Activated T-cell treated with anti-CD3 and anti-CD28 coated beads, Interleukin-2, amount 50 U/mL, for 48 hours (primary cell): ENCODE measurements around the gene KCTD10.

Experiments used
- DNase-seq, 2 experiments: peaks; one replicate each; pipeline ENCODE4 v3.0.0-alpha.2; 2020

The KCTD10 gene, protein sequence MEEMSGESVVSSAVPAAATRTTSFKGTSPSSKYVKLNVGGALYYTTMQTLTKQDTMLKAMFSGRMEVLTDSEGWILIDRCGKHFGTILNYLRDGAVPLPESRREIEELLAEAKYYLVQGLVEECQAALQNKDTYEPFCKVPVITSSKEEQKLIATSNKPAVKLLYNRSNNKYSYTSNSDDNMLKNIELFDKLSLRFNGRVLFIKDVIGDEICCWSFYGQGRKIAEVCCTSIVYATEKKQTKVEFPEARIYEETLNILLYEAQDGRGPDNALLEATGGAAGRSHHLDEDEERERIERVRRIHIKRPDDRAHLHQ

DNA sequence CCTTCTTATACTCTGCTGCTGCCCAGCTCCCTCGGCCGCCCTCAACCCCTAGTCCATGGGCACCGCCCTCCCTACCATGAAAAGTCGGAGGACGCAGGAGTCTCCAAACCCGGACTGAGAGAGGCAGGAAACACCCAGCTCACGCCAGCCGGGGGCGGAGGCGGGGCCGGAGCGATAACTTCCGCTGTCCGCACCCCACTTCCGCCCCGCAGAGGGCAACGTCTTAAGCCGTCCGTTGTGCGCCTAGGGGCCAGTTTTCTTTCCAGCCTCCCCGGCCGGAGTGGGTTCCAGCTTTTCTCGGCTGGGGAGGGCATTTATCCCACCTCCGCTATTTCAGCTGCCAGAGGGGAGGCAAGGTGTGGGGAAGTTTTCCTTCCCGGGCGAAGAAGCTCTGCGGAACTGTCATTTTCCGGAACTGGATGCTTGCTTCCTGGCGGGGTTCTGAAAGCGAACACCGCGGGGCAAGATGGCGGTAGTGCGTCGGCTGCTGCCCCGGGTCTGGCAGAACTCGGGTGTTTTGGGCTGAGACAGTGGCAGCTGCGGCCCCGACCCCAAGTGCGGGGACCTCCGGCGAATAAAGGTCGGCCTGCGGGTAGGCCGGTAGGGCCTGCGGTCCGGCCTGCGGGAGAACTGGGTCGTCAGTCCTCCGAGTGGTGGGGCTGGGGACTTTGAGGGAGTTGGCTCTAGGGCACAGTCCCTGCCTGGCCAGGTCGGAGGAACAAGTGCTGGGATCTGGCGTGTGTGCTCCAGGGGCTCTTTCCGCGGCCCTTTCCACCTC, at the start of gene KCTD10, which contains the start of gene UBE3B:
Gene KCTD10, minus strand, starts transcription at position 116 of the 778 bp plus-strand sequence. Its CDS starts 38 bp downstream, at position 78.
Gene UBE3B, plus strand, starts transcription at position 450 of the 778 bp plus-strand sequence. CDS start 5,918 bp downstream, outside the sequence.
- peak; percentile 91 to 92 for DNase-seq

DNA sequence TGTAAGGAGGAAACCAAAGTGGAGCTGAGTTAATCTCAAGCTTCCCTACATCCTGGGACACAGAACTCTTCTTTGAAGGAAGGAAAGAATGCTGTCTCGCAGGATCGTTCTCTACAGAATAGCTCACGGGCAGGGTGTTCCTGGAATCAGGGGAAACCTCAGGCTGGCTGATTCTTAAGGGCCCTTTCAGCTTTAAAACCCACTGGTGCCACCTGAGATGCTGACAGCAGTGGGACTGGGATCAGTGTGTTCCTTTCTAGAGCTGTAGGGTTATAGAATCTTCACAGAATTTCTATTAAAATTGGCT, 48.1 kb upstream of the KCTD10 start:
- no peak for DNase-seq

DNA sequence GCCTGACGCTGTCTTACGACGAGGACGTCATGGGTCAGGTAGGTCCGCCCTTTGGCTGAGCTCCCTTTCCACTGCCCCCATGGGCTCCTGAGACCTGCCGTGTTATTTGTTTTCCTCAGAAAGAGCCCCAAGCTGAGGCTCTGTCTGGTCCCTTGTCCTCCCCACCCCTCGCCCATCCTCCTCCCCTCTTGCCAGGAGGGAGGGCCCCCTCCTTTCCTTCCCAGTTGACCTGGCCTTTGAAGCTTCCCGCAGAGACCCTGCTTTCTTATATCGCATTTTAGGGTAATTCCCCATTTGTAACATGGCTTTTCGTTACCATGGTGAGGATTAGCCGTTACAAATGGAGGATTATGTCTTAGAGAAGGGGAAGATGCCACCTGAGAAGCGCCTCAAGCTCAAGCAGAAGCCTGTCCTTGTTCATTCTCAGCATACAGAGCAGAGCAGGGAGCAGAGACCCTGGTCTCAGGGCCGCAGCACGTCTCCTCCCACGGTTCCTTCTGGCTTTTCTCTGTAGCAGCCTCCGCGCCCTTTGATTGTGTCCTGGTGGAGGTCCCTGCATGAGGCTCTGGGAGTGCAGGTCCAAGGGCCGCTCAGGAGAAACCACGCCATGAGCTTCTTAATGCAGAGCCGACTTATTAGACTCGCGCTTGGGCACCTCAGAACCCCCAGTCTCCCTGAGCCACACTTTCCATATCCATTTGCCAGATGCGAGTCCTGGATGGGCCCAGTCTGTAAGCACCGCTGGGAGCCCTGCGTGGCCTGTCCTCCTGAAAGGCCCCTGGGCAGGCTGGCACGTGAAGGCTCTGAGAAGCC, 47.6 kb upstream of the KCTD10 start:
- no peak for DNase-seq

DNA sequence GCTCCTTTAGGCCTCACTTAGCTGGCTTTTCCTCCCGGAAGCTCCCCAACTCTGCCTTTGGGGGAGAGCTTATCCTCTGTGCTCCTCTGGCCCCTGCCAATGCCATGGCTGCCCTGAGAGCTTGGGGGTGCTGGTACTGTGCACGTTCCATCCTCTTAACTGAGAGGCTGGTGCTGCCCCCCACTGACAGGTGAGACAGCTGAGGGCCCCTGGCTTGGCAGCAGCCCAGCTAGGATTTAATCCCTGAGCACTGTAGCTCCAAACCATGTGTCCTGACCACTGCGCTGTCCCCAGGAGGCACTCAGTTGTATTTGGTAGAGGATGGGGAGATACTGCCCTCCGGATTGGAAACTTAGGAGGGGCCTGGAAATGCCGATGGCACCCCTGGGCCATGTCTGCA, 46.4 kb upstream of the KCTD10 start:
- DNase-seq, result no peak

DNA sequence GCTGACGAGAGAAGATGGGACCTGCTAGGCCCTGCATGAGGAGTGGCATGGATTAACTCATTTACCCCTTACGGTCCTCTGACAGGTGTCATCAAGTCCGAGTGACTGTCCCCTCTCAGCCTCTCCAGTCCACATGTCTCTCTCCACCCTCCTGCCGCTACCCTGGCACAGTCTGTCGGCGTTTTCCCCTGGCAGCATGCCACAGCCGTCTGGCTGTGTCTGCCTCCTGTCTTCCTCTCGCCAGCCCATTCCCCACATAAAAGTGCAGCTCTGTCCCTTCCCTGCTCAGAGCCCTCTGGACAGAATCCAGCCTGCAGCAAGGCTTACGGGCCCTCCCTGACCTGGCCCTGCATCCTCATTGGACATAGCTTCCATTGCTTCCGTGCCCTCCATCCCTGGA, 46.0 kb upstream of the KCTD10 start:
- no peak for DNase-seq

DNA sequence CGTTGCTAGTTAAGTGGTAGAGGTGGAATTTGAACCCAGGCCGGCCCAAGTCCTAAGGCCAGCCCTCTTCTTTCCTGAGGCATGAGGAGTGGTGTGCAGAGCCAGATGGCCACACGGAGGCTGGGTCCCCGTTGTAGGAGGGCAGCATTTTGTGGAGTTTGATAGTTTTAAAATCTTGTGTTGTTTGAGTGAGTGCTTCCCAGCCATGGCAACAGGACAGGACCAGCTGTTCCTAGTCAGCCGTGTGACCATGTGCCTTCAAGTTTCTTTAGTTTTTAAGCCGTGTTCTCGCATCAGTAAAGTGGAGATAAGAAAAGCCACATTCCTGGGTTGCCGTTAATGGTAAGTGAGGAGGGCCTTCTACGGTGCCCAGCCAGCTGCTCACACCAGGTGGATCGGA, 44.7 kb upstream of the KCTD10 start:
- no peak for DNase-seq

DNA sequence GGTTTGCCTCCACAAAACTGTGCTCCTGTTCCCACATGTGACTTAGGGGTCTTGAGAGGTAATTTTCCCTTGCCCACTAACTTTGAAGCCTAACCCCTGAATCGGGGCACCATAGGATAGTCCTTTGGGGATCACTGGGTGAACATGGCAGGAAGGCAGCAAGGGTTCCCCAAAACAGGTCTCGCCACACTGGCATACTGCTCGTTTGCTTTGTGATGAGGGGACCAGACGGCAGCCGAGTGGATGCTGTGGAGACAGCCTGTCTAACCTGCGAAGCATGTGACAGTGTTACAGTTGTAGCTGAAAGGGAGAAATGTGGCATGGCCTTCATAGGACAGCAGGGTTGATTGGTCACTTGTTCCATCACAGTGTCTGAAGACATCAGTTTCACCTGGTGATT, 42.7 kb upstream of the KCTD10 start:
- no peak for DNase-seq

DNA sequence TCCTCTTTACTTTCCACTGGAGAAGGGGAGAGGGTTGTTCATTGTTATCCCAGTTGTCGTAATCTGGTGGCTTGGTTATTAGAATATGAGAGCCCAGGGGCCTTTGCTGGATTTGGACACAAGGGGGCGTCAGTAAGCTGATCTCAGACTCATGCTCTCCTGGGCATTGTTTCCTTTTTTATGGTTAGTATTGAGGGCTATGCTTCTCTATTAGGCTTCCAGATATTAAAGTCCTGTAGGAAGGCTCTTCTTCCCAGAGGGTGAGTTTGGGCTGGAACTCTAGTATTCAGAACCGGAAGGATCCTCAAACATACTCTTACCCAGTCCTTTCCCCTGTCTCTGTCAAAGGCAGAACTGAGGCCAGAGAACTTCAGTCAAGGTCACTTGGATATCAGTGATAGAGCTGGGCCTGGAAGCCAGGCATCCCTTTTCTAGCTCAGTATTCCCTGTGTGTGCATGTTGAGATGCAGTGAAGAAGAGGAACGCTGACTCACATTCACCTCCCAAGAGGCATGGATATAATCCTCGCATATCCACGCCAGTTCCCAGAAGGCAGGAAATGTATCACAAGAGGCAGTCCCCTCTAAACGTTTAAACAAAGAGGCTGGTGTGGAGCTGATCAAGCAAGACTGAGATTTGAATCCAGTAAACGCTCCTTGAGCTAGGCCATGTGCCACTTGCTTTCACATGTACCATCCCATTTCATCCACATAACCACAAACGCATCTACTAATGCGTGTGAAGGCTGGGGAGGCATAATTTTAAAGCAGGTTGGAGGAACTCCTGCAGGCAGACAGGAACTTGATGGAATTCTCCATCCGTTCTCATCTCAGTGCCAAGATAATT, 41.9 kb upstream of the KCTD10 start:
- DNase-seq, result peak; percentile 62 to 63

DNA sequence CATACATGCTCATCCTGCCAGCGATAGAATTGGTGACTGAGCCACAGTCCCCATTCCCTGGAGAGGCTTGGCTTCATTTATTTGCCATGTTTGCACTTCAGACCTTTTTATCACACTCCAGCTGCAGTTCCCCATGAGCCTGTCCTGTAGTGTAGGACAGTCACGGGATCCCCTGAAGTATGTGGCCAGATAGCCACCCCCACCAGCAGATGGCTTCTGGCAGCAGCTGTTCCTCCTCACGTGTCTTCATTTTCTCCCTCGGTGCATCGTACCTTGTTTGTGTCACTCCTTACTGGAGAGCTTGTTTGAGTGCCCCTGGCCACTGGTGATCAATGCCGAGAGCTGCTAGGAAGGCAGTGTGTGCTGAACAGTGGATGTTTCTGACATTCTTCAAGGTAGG, 40.5 kb upstream of the KCTD10 start:
- no peak for DNase-seq

DNA sequence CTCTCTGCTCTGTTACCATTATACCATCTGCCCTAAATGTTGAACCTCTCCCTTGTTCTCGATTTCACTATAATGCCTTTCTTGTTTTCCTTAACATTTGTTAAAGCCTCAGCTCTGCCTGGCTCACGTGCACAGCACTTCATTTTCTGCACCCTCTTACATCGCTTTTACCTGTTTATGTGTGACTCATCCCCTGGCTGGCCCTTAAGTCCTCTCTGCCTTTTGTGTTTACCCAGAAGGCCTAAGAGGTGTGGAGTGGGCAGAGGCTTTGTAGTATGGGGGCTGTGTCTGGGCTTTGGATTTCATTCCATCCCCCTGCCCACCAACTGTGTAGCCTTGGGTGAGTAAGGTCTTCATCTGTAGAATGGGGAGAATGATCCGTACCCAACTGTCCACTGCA, 36.9 kb upstream of the KCTD10 start:
- DNase-seq, result no peak

DNA sequence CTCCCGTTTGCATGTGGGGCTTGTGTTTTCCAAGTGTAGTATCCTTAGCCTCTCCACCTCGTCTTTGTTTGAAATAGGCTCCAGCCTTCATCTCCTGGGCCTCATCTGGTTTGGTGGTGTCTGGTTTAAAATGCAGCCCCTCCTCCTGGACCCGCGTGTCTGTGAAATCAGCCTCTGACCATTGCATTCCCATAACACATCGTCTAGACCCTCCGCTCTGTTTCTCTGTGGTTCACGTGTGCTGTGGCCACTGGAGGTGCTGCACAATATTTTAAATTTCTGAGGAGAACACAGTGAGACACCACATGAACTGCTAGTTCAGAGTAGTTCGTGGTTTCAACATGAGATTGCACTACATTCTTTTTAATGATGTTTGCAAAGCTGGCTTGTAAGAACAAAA, 36.0 kb upstream of the KCTD10 start:
- DNase-seq, result no peak

DNA sequence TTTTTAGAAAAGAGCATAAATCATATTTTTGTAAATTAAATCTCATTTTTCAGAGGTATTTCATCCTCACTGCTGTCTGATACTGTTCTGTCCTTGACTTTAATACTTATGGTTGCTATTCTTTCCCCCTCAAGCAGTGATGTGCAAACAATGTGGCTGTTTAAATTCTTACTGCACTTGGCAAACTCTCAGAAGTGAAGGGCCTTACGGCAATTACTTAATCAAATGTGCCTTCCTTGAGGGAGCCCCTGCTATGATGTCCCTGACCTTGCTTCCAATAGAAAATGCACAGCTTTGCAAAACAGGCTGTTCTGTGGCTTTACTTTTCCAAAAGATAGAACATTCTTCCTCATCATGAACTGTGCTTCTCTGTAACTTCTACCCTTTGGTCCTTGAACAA, 35.5 kb upstream of the KCTD10 start:
- DNase-seq, result no peak

DNA sequence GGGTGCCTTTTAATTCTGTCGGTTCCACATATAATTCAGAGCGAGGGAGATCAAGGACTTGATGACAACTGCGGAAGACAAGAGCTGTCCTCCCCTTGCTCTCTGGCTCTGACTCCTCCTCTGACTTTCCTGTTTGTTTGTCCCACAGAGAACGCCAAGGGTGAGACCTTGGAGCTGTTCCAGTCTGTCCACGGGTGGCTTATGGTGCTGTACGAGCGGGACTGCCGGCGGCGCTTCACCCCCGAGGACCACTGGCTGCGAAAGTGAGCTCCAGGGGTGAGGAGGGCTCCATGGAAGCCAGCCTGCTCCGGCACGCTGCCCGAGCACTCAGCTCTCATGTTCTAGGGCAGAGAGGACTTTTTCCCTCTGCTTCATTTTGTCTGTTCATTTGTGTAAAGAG, 33.1 kb upstream of the KCTD10 start:
- no peak for DNase-seq

DNA sequence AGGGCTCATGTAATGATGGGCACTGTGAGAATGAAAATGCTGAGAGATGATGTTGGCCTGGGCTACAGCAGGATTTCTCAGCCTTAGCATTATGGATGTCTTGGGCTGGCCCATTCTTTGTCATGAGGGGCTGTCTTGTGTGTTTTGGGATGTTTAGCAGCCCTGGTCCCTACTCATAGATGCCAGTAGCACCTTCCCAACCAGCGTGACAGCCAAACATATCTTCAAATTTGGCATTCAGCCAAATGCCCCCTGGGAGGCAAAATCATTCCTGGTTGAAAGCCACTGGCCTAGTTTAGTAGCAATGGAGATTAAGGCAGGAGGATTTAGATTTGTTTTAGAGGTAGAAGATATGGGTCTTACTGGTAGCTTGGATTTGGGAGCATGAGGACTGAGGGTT, 27.0 kb upstream of the KCTD10 start:
- DNase-seq, result no peak

DNA sequence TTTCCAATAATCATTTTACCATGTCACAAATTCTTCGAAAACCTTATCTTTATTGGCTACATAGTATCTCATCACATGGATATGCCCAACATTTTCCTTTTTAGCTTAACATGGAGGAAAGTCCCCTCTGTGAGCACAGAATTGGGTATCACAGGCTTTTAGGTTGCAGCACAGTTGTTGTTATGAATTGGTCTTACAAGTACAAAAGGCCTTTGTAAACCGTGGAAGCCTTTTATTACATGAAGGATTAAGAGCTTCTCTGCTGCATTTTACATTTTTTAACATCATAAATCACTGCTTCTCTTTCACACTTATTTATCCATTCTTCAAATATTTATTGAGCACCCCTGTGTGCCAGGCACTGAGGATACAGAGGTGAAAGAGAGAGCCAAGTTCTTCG, 26.5 kb upstream of the KCTD10 start:
- DNase-seq, result no peak

DNA sequence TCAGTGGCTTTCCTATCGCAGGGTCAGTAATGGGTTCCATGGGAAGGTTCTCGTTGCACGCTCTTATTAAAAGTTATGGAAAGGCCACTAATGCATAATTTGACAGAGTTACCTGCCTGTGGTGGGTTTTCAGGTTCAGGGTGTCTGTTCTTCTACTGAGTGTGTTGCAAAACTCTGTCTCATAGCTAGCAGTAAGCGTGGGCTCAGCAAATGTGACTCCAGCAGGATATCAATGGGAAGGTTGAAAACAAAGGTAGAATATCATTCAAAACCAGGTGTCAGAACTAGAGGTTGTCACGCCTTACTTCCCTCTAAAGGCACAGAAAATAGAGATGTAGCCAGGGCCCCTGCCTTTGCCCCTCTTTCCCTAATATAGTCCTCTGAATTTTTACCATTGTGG, 25.2 kb upstream of the KCTD10 start:
- no peak for DNase-seq

DNA sequence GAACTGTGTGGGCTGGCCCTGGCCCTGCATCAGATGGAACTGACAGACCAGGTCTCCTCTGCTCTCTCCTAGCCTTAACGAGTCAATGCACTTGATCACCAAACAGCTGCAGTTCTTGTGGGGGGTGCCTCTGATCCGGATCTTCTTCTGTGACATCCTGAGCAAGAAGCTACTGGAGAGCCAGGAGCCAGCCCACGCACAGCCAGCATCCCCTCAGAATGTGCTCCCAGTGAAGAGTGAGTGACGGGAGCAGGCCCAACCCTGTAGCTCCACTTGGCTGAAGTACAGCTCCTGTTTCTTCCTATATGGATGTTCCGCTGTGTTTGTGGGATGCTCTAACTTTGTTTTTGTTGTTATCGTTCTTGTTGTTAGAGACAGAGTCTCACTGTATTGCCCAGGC, 24.2 kb upstream of the KCTD10 start:
- DNase-seq, result no peak

DNA sequence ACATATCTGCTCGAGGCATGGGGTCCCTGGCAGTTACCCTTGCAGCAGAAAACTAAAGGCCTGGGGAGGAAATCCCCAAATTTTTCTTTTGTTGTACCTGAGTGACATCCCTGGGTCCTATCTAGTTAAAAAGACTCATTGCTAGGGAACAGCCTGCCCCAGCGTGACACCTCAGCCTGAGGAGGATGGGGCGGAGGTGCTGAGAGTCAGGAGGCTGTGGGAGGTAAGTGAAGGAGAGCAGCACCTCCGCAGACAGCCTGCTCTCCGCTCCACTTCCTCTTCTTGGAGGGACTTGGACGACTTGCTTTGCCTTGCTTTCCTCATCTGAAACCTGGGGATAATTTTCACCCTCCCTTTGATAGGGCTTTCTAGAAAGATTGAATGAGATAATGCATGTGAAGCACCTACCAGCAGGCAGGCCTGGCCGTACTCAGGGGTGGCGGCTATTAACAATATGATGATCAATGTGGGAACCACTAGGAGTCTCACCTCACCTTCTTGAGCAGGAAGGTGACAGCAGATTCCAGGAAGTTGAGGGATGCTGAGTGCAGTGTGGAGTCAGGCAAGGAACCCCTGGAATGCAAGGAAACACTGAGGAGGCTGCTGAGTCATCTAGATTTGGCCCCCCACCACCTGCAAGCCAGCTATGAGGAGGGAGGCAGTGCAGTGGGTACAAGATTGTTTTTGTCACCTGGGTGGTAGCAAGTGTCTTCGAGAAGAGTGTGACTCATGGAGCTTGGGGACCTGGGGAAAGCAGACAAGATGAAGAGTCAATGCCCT, 23.5 kb upstream of the KCTD10 start:
- DNase-seq, result no peak

DNA sequence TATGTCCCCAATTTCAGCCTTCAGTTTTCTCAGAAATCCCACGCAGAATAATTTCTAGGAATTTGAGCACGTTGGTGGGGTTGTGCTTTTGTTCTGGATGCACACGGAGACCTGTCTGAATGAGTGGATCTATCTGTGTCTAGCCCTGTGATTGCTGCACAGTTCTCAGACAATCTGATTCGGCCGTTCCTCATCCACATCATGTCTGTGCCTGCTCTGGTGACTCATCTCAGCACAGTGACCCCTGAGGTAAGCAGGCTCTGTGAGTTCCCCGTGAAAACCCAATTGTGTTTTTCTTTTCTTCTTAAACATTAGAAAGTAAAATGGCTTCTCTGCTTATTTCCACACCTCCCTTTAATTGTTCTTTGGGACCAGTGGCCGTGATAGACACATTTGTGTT, 20.6 kb upstream of the KCTD10 start:
- no peak for DNase-seq

DNA sequence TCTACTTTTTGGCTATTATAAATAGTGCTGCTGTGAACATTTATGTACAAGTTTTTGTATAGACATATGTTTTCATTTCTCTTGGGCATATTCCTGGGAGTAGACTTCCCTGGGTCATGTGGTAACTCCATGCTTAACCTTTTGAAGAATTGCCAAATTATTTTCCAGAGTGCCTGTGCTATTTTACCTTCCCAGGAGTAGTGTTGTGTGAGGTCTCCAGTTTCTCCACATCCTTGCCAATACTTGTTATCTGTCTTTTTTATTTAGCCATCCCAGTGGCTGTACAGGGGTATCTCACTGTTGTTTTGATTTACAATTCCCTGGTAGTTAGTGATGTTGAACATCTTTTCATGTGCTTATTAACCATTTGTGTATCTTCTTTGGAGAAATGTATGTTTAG, 19.2 kb upstream of the KCTD10 start:
- DNase-seq, result no peak

DNA sequence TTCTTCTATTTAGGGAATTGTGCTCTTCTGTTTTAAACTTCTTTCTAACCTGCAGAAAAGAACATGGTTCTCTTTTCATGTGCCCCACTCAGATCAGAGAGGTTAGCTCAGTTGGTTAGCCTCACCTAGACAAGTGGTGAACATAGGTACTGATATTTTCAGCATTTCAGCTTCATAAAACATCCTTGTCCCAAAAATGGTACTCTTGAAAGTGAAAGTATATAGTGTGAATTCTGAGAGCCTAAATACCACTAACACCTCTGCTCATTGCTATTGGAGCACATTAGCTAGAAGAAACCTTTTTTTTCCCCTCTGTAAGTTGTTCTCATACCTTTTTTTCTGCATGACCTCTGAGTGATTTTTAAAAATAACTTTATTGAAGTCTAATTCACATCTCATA, 17.9 kb upstream of the KCTD10 start:
- DNase-seq, result no peak

DNA sequence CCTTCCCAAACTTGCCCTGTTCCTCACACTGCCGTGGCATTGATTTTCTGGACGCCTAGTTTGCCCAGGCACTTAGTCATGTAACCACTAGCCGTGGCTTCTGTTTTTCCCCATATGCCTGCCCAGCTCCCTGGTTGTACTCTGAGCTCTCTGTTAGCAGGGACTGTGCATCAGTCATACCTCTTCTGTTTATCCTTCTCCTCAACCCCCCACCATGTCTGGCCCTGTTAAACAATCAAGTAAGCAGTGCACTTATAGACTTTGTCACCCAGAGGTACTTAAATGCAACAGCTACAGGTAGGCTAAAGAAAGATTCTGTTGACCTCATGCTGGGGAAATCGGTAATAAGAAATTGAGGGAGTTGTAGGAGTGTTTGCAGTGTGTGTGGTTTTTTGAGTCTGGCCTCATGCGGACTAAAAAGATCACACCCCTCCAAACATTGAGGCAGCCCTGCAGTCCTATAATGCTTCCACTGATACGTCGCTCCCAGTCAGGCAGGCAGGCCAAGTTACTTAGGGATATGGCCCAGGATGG, 17.3 kb upstream of the KCTD10 start:
- no peak for DNase-seq
